Measurements from ENCODE around the gene NT5DC4. TPM values are rescaled to one million over a fixed set of nuclear protein-coding genes. Genes with fewer than 3 reads are reported as not detected.

Gene NT5DC4
- total RNA-seq, 1 donor = not detected

- H4K20me1 ChIP-seq (ENCODE audit: insufficient read depth, low read length) = no peaks in the 10 kb centered on the region
- H3K36me3 ChIP-seq (ENCODE audit: insufficient read depth, low read length) = no peaks in the 10 kb centered on the region
- no peaks in the 10 kb centered on the region for H3K9me3 ChIP-seq (ENCODE audit: low read depth, low read length)
- H3K27ac ChIP-seq (ENCODE audit: low read depth, low read length) = no peak overlapping the region
- H3K4me1 ChIP-seq (ENCODE audit: insufficient read depth, low read length) = peaks cover 16% of the 10 kb centered on the region
- H3K27me3 ChIP-seq (ENCODE audit: insufficient read depth, low read length) = no peaks in the 10 kb centered on the region
- no peak overlapping the region for H3K4me3 ChIP-seq (ENCODE audit: insufficient read depth, low read length)
- peak overlapping the region; percentile 6 for H2AFZ ChIP-seq (ENCODE audit: low read length)
- DNase-seq (ENCODE audit: insufficient read length, low spot score, missing footprints) = no peak
- H3K79me2 ChIP-seq (ENCODE audit: insufficient read depth, low read length) = no peaks in the 10 kb centered on the region
- no peak overlapping the region for H3K4me2 ChIP-seq (ENCODE audit: insufficient read depth, low read length)
- TF ChIP-seq CTCF (IDR thresholded peaks at IDR 0.05; ENCODE audit: extremely low read depth, low read depth, low read length) = no peak
These were observed 36.4 kb upstream of the NT5DC4 start for GRCh38 chr2:112684415-112684775.

GRCh38 chr2:112685271-112685884, 35.4 kb upstream of the NT5DC4 start:
- Histone ChIP-seq H3K4me3 (ENCODE audit: insufficient read depth, low read length) (no peak overlapping the region), H3K27ac (ENCODE audit: low read depth, low read length) (no peak overlapping the region), H3K79me2 (ENCODE audit: insufficient read depth, low read length) (no peaks in the 10 kb centered on the region), H3K9me3 (ENCODE audit: low read depth, low read length) (no peaks in the 10 kb centered on the region), H2AFZ (ENCODE audit: low read length) (no peak overlapping the region), H3K4me1 (ENCODE audit: insufficient read depth, low read length) (peaks cover 12% of the 10 kb centered on the region), H3K36me3 (ENCODE audit: insufficient read depth, low read length) (no peaks in the 10 kb centered on the region), H3K4me2 (ENCODE audit: insufficient read depth, low read length) (no peak overlapping the region), H3K27me3 (ENCODE audit: insufficient read depth, low read length) (no peaks in the 10 kb centered on the region), H4K20me1 (ENCODE audit: insufficient read depth, low read length) (no peaks in the 10 kb centered on the region)
- no peak for DNase-seq (ENCODE audit: insufficient read length, low spot score, missing footprints)
- TF ChIP-seq CTCF (IDR thresholded peaks at IDR 0.05; ENCODE audit: extremely low read depth, low read depth, low read length) = peak; percentile 29

GRCh38 chr2:112686348-112687217, 34.2 kb upstream of the NT5DC4 start:
- no peaks in the 10 kb centered on the region for H3K27me3 ChIP-seq (ENCODE audit: insufficient read depth, low read length)
- no peaks in the 10 kb centered on the region for H3K79me2 ChIP-seq (ENCODE audit: insufficient read depth, low read length)
- DNase-seq (ENCODE audit: insufficient read length, low spot score, missing footprints) = no peak
- H3K4me1 ChIP-seq (ENCODE audit: insufficient read depth, low read length) = peaks cover 15% of the 10 kb centered on the region
- no peak overlapping the region for H3K4me3 ChIP-seq (ENCODE audit: insufficient read depth, low read length)
- H3K36me3 ChIP-seq (ENCODE audit: insufficient read depth, low read length) = no peaks in the 10 kb centered on the region
- no peak overlapping the region for H2AFZ ChIP-seq (ENCODE audit: low read length)
- H4K20me1 ChIP-seq (ENCODE audit: insufficient read depth, low read length) = no peaks in the 10 kb centered on the region
- no peak overlapping the region for H3K27ac ChIP-seq (ENCODE audit: low read depth, low read length)
- no peak overlapping the region for H3K4me2 ChIP-seq (ENCODE audit: insufficient read depth, low read length)
- H3K9me3 ChIP-seq (ENCODE audit: low read depth, low read length) = no peaks in the 10 kb centered on the region
- no peak for TF ChIP-seq CTCF (IDR thresholded peaks at IDR 0.05; ENCODE audit: extremely low read depth, low read depth, low read length)

GRCh38 chr2:112687522-112687921, 33.3 kb upstream of the NT5DC4 start:
- Histone ChIP-seq H3K79me2 (ENCODE audit: insufficient read depth, low read length) (no peaks in the 10 kb centered on the region), H4K20me1 (ENCODE audit: insufficient read depth, low read length) (no peaks in the 10 kb centered on the region), H3K4me1 (ENCODE audit: insufficient read depth, low read length) (peaks cover 24% of the 10 kb centered on the region)

More at GRCh38 chr2:112687522-112687921, 33.3 kb upstream of the NT5DC4 start:
- DNase-seq (ENCODE audit: insufficient read length, low spot score, missing footprints) = no peak
- H3K36me3 ChIP-seq (ENCODE audit: insufficient read depth, low read length) = no peaks in the 10 kb centered on the region
- no peak overlapping the region for H3K27ac ChIP-seq (ENCODE audit: low read depth, low read length)
- H3K4me2 ChIP-seq (ENCODE audit: insufficient read depth, low read length) = no peak overlapping the region
- H2AFZ ChIP-seq (ENCODE audit: low read length) = no peak overlapping the region
- H3K27me3 ChIP-seq (ENCODE audit: insufficient read depth, low read length) = no peaks in the 10 kb centered on the region
- TF ChIP-seq CTCF (IDR thresholded peaks at IDR 0.05; ENCODE audit: extremely low read depth, low read depth, low read length) = no peak
- no peaks in the 10 kb centered on the region for H3K9me3 ChIP-seq (ENCODE audit: low read depth, low read length)
- H3K4me3 ChIP-seq (ENCODE audit: insufficient read depth, low read length) = no peak overlapping the region

Measured in osteoblast (primary cell).